Activated B cell treated with CpG ODN at 0.5 μM for 24 hours (primary cell): ENCODE measurements around the gene DUSP10. TPM values are rescaled to one million over a fixed set of nuclear protein-coding genes. Genes with fewer than 3 reads are reported as not detected.

Experiments used
- ATAC-seq: fragments of 200-7000 bp; cut with Tn5 transposase; one replicate; pipeline ENCODE4 v1.10.0; 2021; ENCODE audit warnings: low read depth, mild to moderate bottlenecking, moderate library complexity
- CTCF ChIA-PET: fragments of 350-600 bp; sonication (Branson Sonifier 250); formaldehyde crosslinking; loops from one replicate; lab custom pipeline; 2021; ENCODE audit warnings: antibody characterized with exemption; lab: Charles Lee
- POLR2A ChIA-PET: fragments of 350-600 bp; sonication (Branson Sonifier 250); formaldehyde crosslinking; loops from one replicate; lab custom pipeline; 2021; ENCODE audit warnings: antibody characterized with exemption; lab: Charles Lee
- DNase-seq: peaks from one replicate; pipeline ENCODE4 v3.0.0; 2022
- H3K27ac Mint-ChIP-seq: one replicate; pipeline ENCODE4 v1.8.0; 2020; ENCODE audit warnings: mixed read lengths
- H3K27me3 Mint-ChIP-seq: one replicate; pipeline ENCODE4 v1.8.0; 2021; ENCODE audit warnings: mixed read lengths
- H3K36me3 Mint-ChIP-seq: one replicate; pipeline ENCODE4 v1.8.0; 2021; ENCODE audit warnings: low read depth, mixed read lengths
- H3K4me1 Mint-ChIP-seq: one replicate; pipeline ENCODE4 v1.8.0; 2021; ENCODE audit warnings: mixed read lengths
- H3K4me3 Mint-ChIP-seq: one replicate; pipeline ENCODE4 v1.8.0; 2020; ENCODE audit warnings: mild to moderate bottlenecking, mixed read lengths
- H3K9me3 Mint-ChIP-seq: one replicate; pipeline ENCODE4 v1.8.0; 2020; ENCODE audit warnings: mixed read lengths
- CTCF ChIP-seq: fragments of 200-600 bp; IDR thresholded peaks from one replicate; pipeline ENCODE4 v1.8.0; 2022; ENCODE audit warnings: antibody characterized with exemption, mild to moderate bottlenecking
- intact Hi-C: fragments of 100-400 bp; cut with micrococcal nuclease; formaldehyde crosslinking; loops from one replicate; pipeline ENCODE4 v1.15.1; 2024
- total RNA-seq: library from RNA; stranded (reverse); gene quantifications from 2 replicates; pipeline ENCODE4 v1.2.3, GENCODE V29; 2022

Gene DUSP10
- total RNA-seq, 1 donor from 2014 or later: 39.5 TPM

DNA sequence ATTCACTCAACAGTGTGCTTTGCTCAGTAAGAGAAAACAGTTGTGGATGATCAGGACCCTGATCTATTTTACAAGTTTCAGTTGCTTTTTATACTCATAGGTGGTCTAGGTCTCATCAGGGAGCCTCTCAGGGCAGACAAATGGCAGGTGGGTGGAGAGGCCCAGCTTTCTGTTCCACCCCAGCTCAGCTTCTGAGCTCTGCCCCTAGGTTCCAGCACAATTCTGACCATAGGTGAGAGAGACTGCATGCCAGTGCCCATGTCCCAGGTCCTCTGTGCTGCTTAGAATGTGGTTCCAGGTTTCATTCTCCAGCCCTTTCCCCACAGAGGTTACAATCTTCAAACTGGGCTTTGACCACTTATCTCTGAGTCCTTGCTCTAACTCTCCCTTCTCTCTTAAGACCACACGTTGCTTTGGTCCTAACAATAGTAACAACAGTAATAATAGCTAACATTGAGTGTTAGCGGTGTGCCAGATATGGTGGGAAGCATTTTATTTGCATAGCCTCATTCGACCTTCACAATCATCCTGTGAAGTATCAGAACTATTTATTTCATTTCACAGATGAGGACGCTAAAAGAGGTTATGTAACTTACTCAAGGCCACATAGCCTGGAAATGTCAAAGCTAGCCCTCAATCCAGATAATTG lies 19.6 kb upstream of the DUSP10 start:
- no peak overlapping the region for H3K4me3 Mint-ChIP-seq
- H3K27me3 Mint-ChIP-seq: no peaks in the 10 kb centered on the region
- H3K4me1 Mint-ChIP-seq: peaks cover 29% of the 10 kb centered on the region
- no peak overlapping the region for H3K27ac Mint-ChIP-seq
- ATAC-seq: no peak
- no peak for DNase-seq
- CTCF ChIA-PET: no interaction called here
- H3K36me3 Mint-ChIP-seq: no peaks in the 10 kb centered on the region
- POLR2A ChIA-PET: interaction anchor here (1.0 to 1.4 kb wide), 2 partner anchors 18 to 19 kb away, joined by 4 read pairs; partner anchors contain the start of gene DUSP10
- intact Hi-C loops: no loop called here
- no peaks in the 10 kb centered on the region for H3K9me3 Mint-ChIP-seq
- no peak for TF ChIP-seq CTCF

GRCh38 chr1:221760911-221761310 lies 19.0 kb upstream of the DUSP10 start:
- H3K9me3 Mint-ChIP-seq: no peaks in the 10 kb centered on the region
- no peak for ATAC-seq
- no peaks in the 10 kb centered on the region for H3K36me3 Mint-ChIP-seq
- CTCF ChIA-PET: no interaction called here
- H3K4me1 Mint-ChIP-seq: peaks cover 35% of the 10 kb centered on the region
- no peak for DNase-seq
- H3K27ac Mint-ChIP-seq: no peak overlapping the region
- H3K27me3 Mint-ChIP-seq: no peaks in the 10 kb centered on the region
- POLR2A ChIA-PET: interaction anchor here (1.4 kb wide), 1 partner anchor 19 kb away, joined by 4 read pairs; the partner anchor contains the start of gene DUSP10
- TF ChIP-seq CTCF: no peak
- H3K4me3 Mint-ChIP-seq: no peak overlapping the region
- intact Hi-C loops: no loop called here

- H3K27me3 Mint-ChIP-seq: no peaks in the 10 kb centered on the region
- peaks cover 50% of the 10 kb centered on the region for H3K4me1 Mint-ChIP-seq
- TF ChIP-seq CTCF: no peak
- H3K36me3 Mint-ChIP-seq: no peaks in the 10 kb centered on the region
- DNase-seq (no peak), ATAC-seq (no peak)
- no peaks in the 10 kb centered on the region for H3K9me3 Mint-ChIP-seq
- intact Hi-C loops: no loop called here
- H3K4me3 Mint-ChIP-seq: no peak overlapping the region
- ChIA-PET CTCF (no interaction called here), POLR2A (interaction anchor here (1.5 to 8.2 kb wide), 2 partner anchors 13 to 17 kb away, joined by 5 to 76 read pairs; partner anchors contain the start of gene DUSP10)
- H3K27ac Mint-ChIP-seq: no peak overlapping the region
These were observed 17.5 kb upstream of the DUSP10 start for GRCh38 chr1:221759436-221759835.

DNA sequence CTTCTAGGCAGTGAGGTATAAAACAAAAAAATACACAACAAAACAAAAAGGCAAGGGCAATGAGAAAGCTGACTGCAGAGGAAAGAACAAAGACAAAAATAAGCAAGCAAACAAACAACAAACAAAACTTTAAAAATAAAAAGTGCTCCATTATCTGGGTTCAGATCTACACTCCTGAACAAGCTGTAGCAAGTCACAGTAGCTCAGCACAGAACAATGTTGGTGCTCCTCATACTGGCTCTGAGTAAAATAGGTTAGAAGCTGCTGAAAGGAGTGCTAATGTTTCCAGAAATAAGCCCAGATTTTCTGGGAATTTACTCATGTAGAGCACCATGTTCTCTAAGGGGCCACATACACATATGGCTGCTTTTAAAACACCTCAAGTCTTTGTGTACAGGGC lies 16.6 kb upstream of the DUSP10 start:
- Mint-ChIP-seq H3K27ac (no peak overlapping the region), H3K4me3 (no peak overlapping the region), H3K9me3 (peaks cover 4% of the 10 kb centered on the region), H3K4me1 (peaks cover 60% of the 10 kb centered on the region), H3K27me3 (no peaks in the 10 kb centered on the region), H3K36me3 (no peaks in the 10 kb centered on the region)
- intact Hi-C loops: no loop called here
- POLR2A ChIA-PET: interaction anchor here (1.5 to 8.2 kb wide), 3 partner anchors 14 to 19 kb away, joined by 5 to 76 read pairs (median 6); partner anchors contain the start of gene DUSP10
- ATAC-seq: no peak
- DNase-seq: no peak
- CTCF ChIA-PET: no interaction called here
- TF ChIP-seq CTCF: no peak

- ChIA-PET CTCF (interaction anchor here (2.3 kb wide), 1 partner anchor 20 kb away, joined by 8 read pairs; no protein-coding TSS in a partner anchor), POLR2A (interaction anchor here (0.9 to 8.2 kb wide), 3 partner anchors 15 to 21 kb away, joined by 3 to 76 read pairs (median 6); partner anchors contain the start of gene DUSP10)
- ATAC-seq (no peak), DNase-seq (no peak)
- H3K36me3 Mint-ChIP-seq: no peaks in the 10 kb centered on the region
- peaks cover 60% of the 10 kb centered on the region for H3K4me1 Mint-ChIP-seq
- H3K4me3 Mint-ChIP-seq: no peak overlapping the region
- intact Hi-C loops: no loop called here
- H3K27ac Mint-ChIP-seq: peak overlapping the region; percentile 26
- no peaks in the 10 kb centered on the region for H3K27me3 Mint-ChIP-seq
- H3K9me3 Mint-ChIP-seq: peaks cover 4% of the 10 kb centered on the region
- no peak for TF ChIP-seq CTCF
These were observed 15.1 kb upstream of the DUSP10 start for GRCh38 chr1:221756830-221757551.
